HEK293 (cell line): ENCODE results near the gene IFI27L2.

Experiments
- GFI1B ChIP-seq: fragments of 450-650 bp; formaldehyde crosslinking; IDR thresholded peaks from 2 replicates; pipeline ENCODE4 v1.5.1; 2016; ENCODE audit warnings: missing biosample characterization, missing genetic modification characterization
- IKZF3 ChIP-seq: fragments of 450-650 bp; IDR thresholded peaks from 2 replicates; pipeline ENCODE4 v1.5.0; 2018; ENCODE audit warnings: missing biosample characterization, mild to moderate bottlenecking, missing genetic modification characterization, moderate library complexity
- OSR2 ChIP-seq: fragments of 450-650 bp; formaldehyde crosslinking; IDR thresholded peaks from 2 replicates; pipeline ENCODE4 v1.5.1; 2016; ENCODE audit warnings: missing biosample characterization, missing genetic modification characterization
- SCRT2 ChIP-seq: fragments of 450-650 bp; formaldehyde crosslinking; IDR thresholded peaks from 2 replicates; pipeline ENCODE4 v1.5.1; 2016; ENCODE audit warnings: missing biosample characterization, missing genetic modification characterization
- TCF7L2 ChIP-seq: IDR thresholded peaks from 2 replicates; pipeline ENCODE4 v1.6.1; 2011; ENCODE audit warnings: low read depth, mild to moderate bottlenecking, inconsistent platforms, low read length, moderate library complexity, borderline replicate concordance
- ZFP37 ChIP-seq: fragments of 450-650 bp; formaldehyde crosslinking; IDR thresholded peaks from 2 replicates; pipeline ENCODE4 v1.5.1; 2016; ENCODE audit warnings: missing biosample characterization, missing genetic modification characterization
- ZIC2 ChIP-seq: fragments of 450-650 bp; formaldehyde crosslinking; IDR thresholded peaks from 2 replicates; pipeline ENCODE4 v1.5.1; 2016; ENCODE audit warnings: missing biosample characterization, missing genetic modification characterization
- ZNF132 ChIP-seq: fragments of 450-650 bp; formaldehyde crosslinking; IDR thresholded peaks from 2 replicates; pipeline ENCODE4 v1.5.1; 2017; ENCODE audit warnings: missing biosample characterization, missing genetic modification characterization, borderline replicate concordance
- ZNF157 ChIP-seq: fragments of 450-650 bp; formaldehyde crosslinking; IDR thresholded peaks from 2 replicates; pipeline ENCODE4 v1.5.1; 2016; ENCODE audit warnings: missing biosample characterization, missing genetic modification characterization
- ZNF175 ChIP-seq: fragments of 450-650 bp; formaldehyde crosslinking; IDR thresholded peaks from 2 replicates; pipeline ENCODE4 v1.5.1; 2016; ENCODE audit warnings: missing biosample characterization, missing genetic modification characterization
- ZNF19 ChIP-seq: fragments of 450-650 bp; formaldehyde crosslinking; IDR thresholded peaks from 2 replicates; pipeline ENCODE4; 2016; ENCODE audit warnings: missing biosample characterization, missing genetic modification characterization, low read depth
- ZNF211 ChIP-seq: fragments of 450-650 bp; formaldehyde crosslinking; IDR thresholded peaks from 2 replicates; pipeline ENCODE4 v1.5.1; 2016; ENCODE audit warnings: low read depth, missing biosample characterization, missing genetic modification characterization
- ZNF324 ChIP-seq: fragments of 450-650 bp; formaldehyde crosslinking; IDR thresholded peaks from 2 replicates; pipeline ENCODE4 v1.5.1; 2016; ENCODE audit warnings: missing biosample characterization, missing genetic modification characterization
- ZNF350 ChIP-seq: fragments of 450-650 bp; formaldehyde crosslinking; IDR thresholded peaks from 2 replicates; pipeline ENCODE4 v1.5.0; 2017; ENCODE audit warnings: missing biosample characterization, mild to moderate bottlenecking, missing genetic modification characterization
- ZNF362 ChIP-seq: fragments of 450-650 bp; formaldehyde crosslinking; IDR thresholded peaks from 2 replicates; pipeline ENCODE4 v1.5.1; 2016; ENCODE audit warnings: missing biosample characterization, missing genetic modification characterization
- ZNF366 ChIP-seq: fragments of 450-650 bp; formaldehyde crosslinking; conservative IDR thresholded peaks from 2 replicates; pipeline ENCODE4 v1.5.1; 2016; ENCODE audit warnings: missing biosample characterization, missing genetic modification characterization
- ZNF416 ChIP-seq: fragments of 450-650 bp; formaldehyde crosslinking; IDR thresholded peaks from 2 replicates; pipeline ENCODE4 v1.5.1; 2016; ENCODE audit warnings: missing biosample characterization, missing genetic modification characterization
- ZNF423 ChIP-seq: fragments of 450-650 bp; formaldehyde crosslinking; IDR thresholded peaks from 2 replicates; pipeline ENCODE4 v1.5.1; 2016; ENCODE audit warnings: missing biosample characterization, missing genetic modification characterization
- ZNF426 ChIP-seq: fragments of 450-650 bp; formaldehyde crosslinking; IDR thresholded peaks from 2 replicates; pipeline ENCODE4 v1.5.1; 2017; ENCODE audit warnings: missing biosample characterization, missing genetic modification characterization, mild to moderate bottlenecking, inconsistent platforms, moderate library complexity
- ZNF501 ChIP-seq: fragments of 450-650 bp; formaldehyde crosslinking; IDR thresholded peaks from 2 replicates; pipeline ENCODE4 v1.5.1; 2016; ENCODE audit warnings: missing biosample characterization, missing genetic modification characterization
- ZNF558 ChIP-seq: fragments of 450-650 bp; formaldehyde crosslinking; IDR thresholded peaks from 2 replicates; pipeline ENCODE4 v1.5.1; 2016; ENCODE audit warnings: missing biosample characterization, missing genetic modification characterization
- ZNF560 ChIP-seq: fragments of 450-650 bp; formaldehyde crosslinking; IDR thresholded peaks from 2 replicates; pipeline ENCODE4 v1.5.1; 2017; ENCODE audit warnings: missing biosample characterization, missing genetic modification characterization, borderline replicate concordance
- ZNF571 ChIP-seq: fragments of 450-650 bp; formaldehyde crosslinking; IDR thresholded peaks from 2 replicates; pipeline ENCODE4 v1.5.0; 2017; ENCODE audit warnings: missing biosample characterization, missing genetic modification characterization
- ZNF600 ChIP-seq: fragments of 450-650 bp; formaldehyde crosslinking; IDR thresholded peaks from 2 replicates; pipeline ENCODE4 v1.5.1; 2016; ENCODE audit warnings: missing biosample characterization, missing genetic modification characterization
- ZNF658 ChIP-seq: fragments of 450-650 bp; formaldehyde crosslinking; IDR thresholded peaks from 2 replicates; pipeline ENCODE4; 2016; ENCODE audit warnings: missing biosample characterization, missing genetic modification characterization
- ZNF791 ChIP-seq: fragments of 450-650 bp; formaldehyde crosslinking; IDR thresholded peaks from 2 replicates; pipeline ENCODE4 v1.5.1; 2016; ENCODE audit warnings: missing biosample characterization, missing genetic modification characterization
- ZNF830 ChIP-seq: fragments of 450-650 bp; IDR thresholded peaks from 2 replicates; pipeline ENCODE4 v1.5.0; 2018; ENCODE audit warnings: missing biosample characterization, missing genetic modification characterization, low read depth, mild to moderate bottlenecking, moderate library complexity
- TF ChIP-seq, protein P1 (sequence below): fragments of 450-650 bp; IDR thresholded peaks from 2 replicates; pipeline ENCODE4 v1.5.1; 2018; ENCODE audit warnings: missing biosample characterization, mild to moderate bottlenecking, missing genetic modification characterization
- TF ChIP-seq, protein P2 (sequence below): fragments of 450-650 bp; formaldehyde crosslinking; IDR thresholded peaks from 2 replicates; pipeline ENCODE4 v1.5.1; 2017; ENCODE audit warnings: missing biosample characterization, missing genetic modification characterization
- TF ChIP-seq, protein P3 (sequence below): fragments of 450-650 bp; formaldehyde crosslinking; IDR thresholded peaks from 2 replicates; pipeline ENCODE4 v1.5.1; 2016; ENCODE audit warnings: missing biosample characterization, missing genetic modification characterization
- TF ChIP-seq, protein P4 (sequence below): fragments of 450-650 bp; formaldehyde crosslinking; IDR thresholded peaks from 2 replicates; pipeline ENCODE4 v1.5.1; 2016; ENCODE audit warnings: missing biosample characterization, missing genetic modification characterization

IFI27L2 gene

DNA sequence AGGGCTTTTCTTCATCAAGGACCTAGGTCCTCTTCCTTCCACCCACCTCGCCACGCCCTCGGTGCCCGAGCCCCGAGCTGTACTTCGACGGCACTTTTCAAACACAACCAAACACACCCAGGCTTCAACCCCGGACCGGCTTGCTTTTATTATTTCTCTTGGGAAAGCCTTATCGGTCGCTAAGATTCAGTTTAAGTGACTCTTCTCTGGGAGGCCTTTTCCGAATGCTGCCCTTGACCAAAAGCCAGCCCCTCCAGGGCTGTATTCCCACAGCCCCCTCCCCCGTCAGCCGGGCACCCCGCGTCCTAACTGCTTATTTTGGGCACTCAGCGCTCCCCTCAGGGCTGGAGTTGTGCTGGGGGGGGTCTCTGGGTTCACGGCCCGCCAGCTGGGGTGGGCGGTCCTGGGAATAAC lies 44.1 kb upstream of the IFI27L2 start (continued):
- TF ChIP-seq, protein P1, sequence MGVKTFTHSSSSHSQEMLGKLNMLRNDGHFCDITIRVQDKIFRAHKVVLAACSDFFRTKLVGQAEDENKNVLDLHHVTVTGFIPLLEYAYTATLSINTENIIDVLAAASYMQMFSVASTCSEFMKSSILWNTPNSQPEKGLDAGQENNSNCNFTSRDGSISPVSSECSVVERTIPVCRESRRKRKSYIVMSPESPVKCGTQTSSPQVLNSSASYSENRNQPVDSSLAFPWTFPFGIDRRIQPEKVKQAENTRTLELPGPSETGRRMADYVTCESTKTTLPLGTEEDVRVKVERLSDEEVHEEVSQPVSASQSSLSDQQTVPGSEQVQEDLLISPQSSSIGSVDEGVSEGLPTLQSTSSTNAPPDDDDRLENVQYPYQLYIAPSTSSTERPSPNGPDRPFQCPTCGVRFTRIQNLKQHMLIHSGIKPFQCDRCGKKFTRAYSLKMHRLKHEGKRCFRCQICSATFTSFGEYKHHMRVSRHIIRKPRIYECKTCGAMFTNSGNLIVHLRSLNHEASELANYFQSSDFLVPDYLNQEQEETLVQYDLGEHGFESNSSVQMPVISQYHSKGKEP (tag by site-specific recombination), result no peak
- no peak for TF ChIP-seq ZNF600 (tag by site-specific recombination)
- no peak for TF ChIP-seq ZNF362
- TF ChIP-seq ZNF658 (tag by site-specific recombination), result no peak
- TF ChIP-seq ZNF19 (tag by site-specific recombination), result no peak
- TF ChIP-seq ZNF350 (tag by site-specific recombination), result no peak
- TF ChIP-seq, protein P2, sequence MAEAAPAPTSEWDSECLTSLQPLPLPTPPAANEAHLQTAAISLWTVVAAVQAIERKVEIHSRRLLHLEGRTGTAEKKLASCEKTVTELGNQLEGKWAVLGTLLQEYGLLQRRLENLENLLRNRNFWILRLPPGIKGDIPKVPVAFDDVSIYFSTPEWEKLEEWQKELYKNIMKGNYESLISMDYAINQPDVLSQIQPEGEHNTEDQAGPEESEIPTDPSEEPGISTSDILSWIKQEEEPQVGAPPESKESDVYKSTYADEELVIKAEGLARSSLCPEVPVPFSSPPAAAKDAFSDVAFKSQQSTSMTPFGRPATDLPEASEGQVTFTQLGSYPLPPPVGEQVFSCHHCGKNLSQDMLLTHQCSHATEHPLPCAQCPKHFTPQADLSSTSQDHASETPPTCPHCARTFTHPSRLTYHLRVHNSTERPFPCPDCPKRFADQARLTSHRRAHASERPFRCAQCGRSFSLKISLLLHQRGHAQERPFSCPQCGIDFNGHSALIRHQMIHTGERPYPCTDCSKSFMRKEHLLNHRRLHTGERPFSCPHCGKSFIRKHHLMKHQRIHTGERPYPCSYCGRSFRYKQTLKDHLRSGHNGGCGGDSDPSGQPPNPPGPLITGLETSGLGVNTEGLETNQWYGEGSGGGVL, result no peak
- TF ChIP-seq ZNF211 (tag by site-specific recombination), result no peak
- no peak for TF ChIP-seq TCF7L2
- TF ChIP-seq GFI1B (tag by site-specific recombination), result no peak
- no peak for TF ChIP-seq ZNF157 (tag by site-specific recombination)
- TF ChIP-seq SCRT2, result no peak
- TF ChIP-seq, protein P3, sequence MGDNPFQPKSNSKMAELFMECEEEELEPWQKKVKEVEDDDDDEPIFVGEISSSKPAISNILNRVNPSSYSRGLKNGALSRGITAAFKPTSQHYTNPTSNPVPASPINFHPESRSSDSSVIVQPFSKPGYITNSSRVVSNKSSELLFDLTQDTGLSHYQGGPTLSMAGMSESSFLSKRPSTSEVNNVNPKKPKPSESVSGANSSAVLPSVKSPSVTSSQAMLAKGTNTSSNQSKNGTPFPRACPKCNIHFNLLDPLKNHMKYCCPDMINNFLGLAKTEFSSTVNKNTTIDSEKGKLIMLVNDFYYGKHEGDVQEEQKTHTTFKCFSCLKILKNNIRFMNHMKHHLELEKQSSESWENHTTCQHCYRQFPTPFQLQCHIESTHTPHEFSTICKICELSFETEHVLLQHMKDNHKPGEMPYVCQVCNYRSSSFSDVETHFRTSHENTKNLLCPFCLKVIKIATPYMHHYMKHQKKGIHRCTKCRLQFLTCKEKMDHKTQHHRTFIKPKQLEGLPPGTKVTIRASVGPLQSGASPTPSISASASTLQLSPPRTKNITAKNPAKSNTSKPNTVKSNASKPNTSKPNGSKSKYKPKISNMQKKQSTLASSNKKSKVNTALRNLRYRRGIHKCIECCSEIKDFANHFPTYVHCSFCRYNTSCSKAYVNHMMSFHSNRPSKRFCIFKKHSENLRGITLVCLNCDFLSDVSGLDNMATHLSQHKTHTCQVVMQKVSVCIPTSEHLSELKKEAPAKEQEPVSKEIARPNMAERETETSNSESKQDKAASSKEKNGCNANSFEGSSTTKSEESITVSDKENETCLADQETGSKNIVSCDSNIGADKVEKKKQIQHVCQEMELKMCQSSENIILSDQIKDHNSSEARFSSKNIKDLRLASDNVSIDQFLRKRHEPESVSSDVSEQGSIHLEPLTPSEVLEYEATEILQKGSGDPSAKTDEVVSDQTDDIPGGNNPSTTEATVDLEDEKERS (tag by site-specific recombination), result no peak
- no peak for TF ChIP-seq ZNF501 (tag by site-specific recombination)
- TF ChIP-seq OSR2 (tag by site-specific recombination), result no peak
- no peak for TF ChIP-seq ZNF175 (tag by site-specific recombination)
- TF ChIP-seq ZNF830 (tag by site-specific recombination), result no peak
- no peak for TF ChIP-seq IKZF3
- no peak for TF ChIP-seq ZNF324 (tag by site-specific recombination)
- TF ChIP-seq ZNF132 (tag by site-specific recombination), result no peak
- TF ChIP-seq ZNF571 (tag by site-specific recombination), result no peak
- no peak for TF ChIP-seq ZNF366 (tag by site-specific recombination)
- TF ChIP-seq, protein P4, sequence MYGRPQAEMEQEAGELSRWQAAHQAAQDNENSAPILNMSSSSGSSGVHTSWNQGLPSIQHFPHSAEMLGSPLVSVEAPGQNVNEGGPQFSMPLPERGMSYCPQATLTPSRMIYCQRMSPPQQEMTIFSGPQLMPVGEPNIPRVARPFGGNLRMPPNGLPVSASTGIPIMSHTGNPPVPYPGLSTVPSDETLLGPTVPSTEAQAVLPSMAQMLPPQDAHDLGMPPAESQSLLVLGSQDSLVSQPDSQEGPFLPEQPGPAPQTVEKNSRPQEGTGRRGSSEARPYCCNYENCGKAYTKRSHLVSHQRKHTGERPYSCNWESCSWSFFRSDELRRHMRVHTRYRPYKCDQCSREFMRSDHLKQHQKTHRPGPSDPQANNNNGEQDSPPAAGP (tag by site-specific recombination), result no peak
- TF ChIP-seq ZNF791 (tag by site-specific recombination), result no peak
- TF ChIP-seq ZNF558, result no peak
- TF ChIP-seq ZNF423 (tag by site-specific recombination), result no peak
- no peak for TF ChIP-seq ZFP37 (tag by site-specific recombination)
- TF ChIP-seq ZNF426 (tag by site-specific recombination), result no peak
- peak; percentile 53 for TF ChIP-seq ZIC2
- no peak for TF ChIP-seq ZNF416
- TF ChIP-seq ZNF560 (tag by site-specific recombination), result no peak
